Endothelial cell of umbilical vein (primary cell): ENCODE data around the gene CCDC81. TPM values are rescaled to one million over a fixed set of nuclear protein-coding genes. Genes with fewer than 3 reads are reported as not detected.

Source experiments
- BruUV-seq: library from RNA; stranded (reverse); fragments of 400-500 nt; replicated peaks from 2 replicates; lab custom pipeline; 2021; lab: Mats Ljungman, UMichigan
- CTCF ChIA-PET: fragments of 300-600, 350-600 bp; sonication (Branson Sonifier 250); formaldehyde crosslinking; loops from one replicate; lab custom pipeline; 2021; ENCODE audit warnings: antibody characterized with exemption, inconsistent platforms; lab: Charles Lee
- POLR2A ChIA-PET: fragments of 300-600, 350-600 bp; sonication (Branson Sonifier 250); formaldehyde crosslinking; loops from one replicate; lab custom pipeline; 2021; ENCODE audit warnings: antibody characterized with exemption, inconsistent platforms; lab: Charles Lee
- DNase-seq: peaks from one replicate; pipeline ENCODE4 v3.0.0-alpha.2; 2011; ENCODE audit warnings: low read depth, low spot score
- FAIRE-seq: peaks from 2 replicates; lab custom pipeline; 2011; peaks lifted over from hg19 to GRCh38; lab: Jason Lieb, UNC
- H2AFZ ChIP-seq: 2 replicates; pipeline ENCODE4 v1.6.0; 2012; ENCODE audit warnings: low read depth, low read length, control low read depth, inconsistent platforms
- H3K27ac ChIP-seq: 2 replicates; pipeline ENCODE4 v1.5.1; 2011; ENCODE audit warnings: low read depth, mild to moderate bottlenecking, control low read depth, low read length, moderate library complexity; ENCODE audit not compliant: insufficient read depth
- H3K27me3 ChIP-seq, 2 experiments: 2 replicates each; pipeline versions ENCODE4 v1.6.0 to v1.6.1; 2011; ENCODE audit warnings: low read length in 2 of 2, mixed read lengths in 1 of 2; ENCODE audit not compliant: control insufficient read depth in 2 of 2, insufficient read depth in 2 of 2
- H3K36me3 ChIP-seq, 2 experiments: 2 replicates in 1 of 2; 3 replicates in 1 of 2; pipeline ENCODE4 v1.5.1; 2011; ENCODE audit warnings: low read length in 2 of 2, mild to moderate bottlenecking in 1 of 2, moderate library complexity in 1 of 2; ENCODE audit not compliant: control insufficient read depth in 2 of 2, insufficient read depth in 2 of 2; ENCODE audit errors: extremely low read depth in 1 of 2
- H3K4me1 ChIP-seq: 3 replicates; pipeline ENCODE4 v1.5.1; 2011; ENCODE audit warnings: mild to moderate bottlenecking, low read length; ENCODE audit not compliant: control insufficient read depth, insufficient read depth; ENCODE audit errors: extremely low read depth
- H3K4me2 ChIP-seq: 2 replicates; pipeline ENCODE4 v1.6.1; 2011; ENCODE audit warnings: low read length, control low read depth, mixed read lengths; ENCODE audit not compliant: insufficient read depth
- H3K4me3 ChIP-seq, 3 experiments: fragments of 200-600 bp in 1 of 3; sonication (generic), shearing (Covaris generic) in 1 of 3; replicated peaks in 1 of 3; 2 replicates each; pipeline ENCODE4 v1.5.1; 2011 to 2016; ENCODE audit warnings: control low read depth in 3 of 3, low read length in 3 of 3, mild to moderate bottlenecking in 2 of 3, inconsistent platforms in 1 of 3, low read depth in 1 of 3, moderate library complexity in 1 of 3; ENCODE audit not compliant: insufficient read depth in 1 of 3
- H3K79me2 ChIP-seq: 2 replicates; pipeline ENCODE4 v1.6.0; 2012; ENCODE audit warnings: low read length, inconsistent platforms; ENCODE audit not compliant: control insufficient read depth, insufficient read depth
- H3K9ac ChIP-seq: replicated peaks from 2 replicates; pipeline ENCODE3; 2011; ENCODE audit warnings: low read length, control low read depth; ENCODE audit not compliant: insufficient read depth; ENCODE audit errors: extremely low read depth
- H3K9me1 ChIP-seq: replicated peaks from 3 replicates; pipeline ENCODE4 v1.6.0; 2011; ENCODE audit warnings: mild to moderate bottlenecking, low read length; ENCODE audit not compliant: control insufficient read depth, insufficient read depth; ENCODE audit errors: extremely low read depth
- H3K9me3 ChIP-seq: replicated peaks from 2 replicates; pipeline ENCODE4 v1.5.1; 2012; ENCODE audit warnings: low read length, inconsistent platforms; ENCODE audit not compliant: control insufficient read depth, insufficient read depth
- H4K20me1 ChIP-seq: replicated peaks from 2 replicates; pipeline ENCODE3; 2011; ENCODE audit warnings: mild to moderate bottlenecking, low read length; ENCODE audit not compliant: control insufficient read depth, insufficient read depth; ENCODE audit errors: extremely low read depth
- CTCF ChIP-seq, 2 donors: IDR thresholded peaks; 1 replicate in 1 of 2; 2 replicates in 1 of 2; pipeline ENCODE4 v1.5.1; 2011; ENCODE audit warnings: low read length in 2 of 2, mild to moderate bottlenecking in 2 of 2, moderate library complexity in 2 of 2, control low read depth in 1 of 2, inconsistent platforms in 1 of 2, low read depth in 1 of 2; ENCODE audit not compliant: insufficient read depth in 1 of 2; ENCODE audit errors: extremely low read depth in 1 of 2
- EZH2 ChIP-seq: IDR thresholded peaks from 2 replicates; pipeline ENCODE4 v1.6.1; 2012; ENCODE audit warnings: borderline replicate concordance, low read depth, mild to moderate bottlenecking, moderate library complexity, low read length, inconsistent platforms; ENCODE audit not compliant: severe bottlenecking
- FOS ChIP-seq: IDR thresholded peaks from 2 replicates; pipeline ENCODE4 v1.6.1; 2011; ENCODE audit warnings: mild to moderate bottlenecking, low read length, moderate library complexity, borderline replicate concordance; ENCODE audit not compliant: insufficient read depth
- GATA2 ChIP-seq: IDR thresholded peaks from 2 replicates; pipeline ENCODE4 v1.7.0; 2011; ENCODE audit warnings: low read depth, mild to moderate bottlenecking, moderate library complexity, mixed read lengths, low read length; ENCODE audit not compliant: insufficient read length, insufficient read depth
- JUN ChIP-seq: IDR thresholded peaks from 2 replicates; pipeline ENCODE4 v1.6.1; 2011; ENCODE audit warnings: borderline replicate concordance, low read depth; ENCODE audit not compliant: insufficient read length, insufficient read depth
- MAX ChIP-seq: IDR thresholded peaks from 2 replicates; pipeline ENCODE4 v1.6.1; 2011; ENCODE audit not compliant: insufficient read depth, insufficient read length
- MYC ChIP-seq: IDR thresholded peaks from one replicate; pipeline ENCODE4 v1.6.1; 2011; ENCODE audit warnings: mild to moderate bottlenecking, low read depth, low read length
- POLR2A ChIP-seq: IDR thresholded peaks from 2 replicates; pipeline ENCODE4 v1.6.1; 2012; ENCODE audit warnings: low read depth, mild to moderate bottlenecking, control low read depth, low read length
- POLR2AphosphoS5 ChIP-seq: IDR thresholded peaks from 2 replicates; pipeline ENCODE4 v1.6.1; 2012; ENCODE audit warnings: low read depth, mild to moderate bottlenecking, control low read depth, low read length, moderate library complexity; ENCODE audit not compliant: insufficient read depth
- dilution Hi-C: fragments of 300-500 bp; cut with MboI; formaldehyde crosslinking; loops from one replicate; pipeline ENCODE4 v1.15.0; 2019; ENCODE audit warnings: low sequenced_read_pairs; ENCODE audit not compliant: extremely low pct_ligation_motif_present
- intact Hi-C: fragments of 100-400 bp; cut with micrococcal nuclease; formaldehyde crosslinking; loops from one replicate; pipeline ENCODE4 v1.10.0; 2022
- polyA plus RNA-seq, 4 experiments: library from polyadenylated mRNA; depleted of rRNA in 3 of 4; stranded (reverse) in 3 of 4; unstranded in 1 of 4; fragments of >200 nt; gene quantifications; 2 replicates each; pipeline versions ENCODE4 v1.2.1 to v1.2.3, GENCODE V29; 2011 to 2012; ENCODE audit warnings: missing spikeins in 1 of 4
- total RNA-seq: library from RNA; stranded (reverse); gene quantifications from 2 replicates; pipeline ENCODE4 v1.2.3, GENCODE V29; 2021

Gene CCDC81
- total and polyA plus RNA-seq, 2 donors (not counting 3 experiments of a cell fraction or from before 2014, with no cell fraction given): 0.57 to 1.1 TPM

GRCh38 chr11:86358720-86359119, 16.0 kb upstream of the CCDC81 start:
- Histone ChIP-seq H3K9me1 (no peaks in the 10 kb centered on the region), H3K79me2 (no peaks in the 10 kb centered on the region), H3K4me3 (no peak overlapping the region), H3K4me2 (no peak overlapping the region), H2AFZ (no peak overlapping the region), H4K20me1 (no peaks in the 10 kb centered on the region), H3K4me1 (peaks cover 7% of the 10 kb centered on the region), H3K27ac (no peak overlapping the region), H3K9ac (no peak overlapping the region), H3K27me3 (no peaks in the 10 kb centered on the region), H3K36me3 (no peaks in the 10 kb centered on the region), H3K9me3 (no peaks in the 10 kb centered on the region)
- dilution Hi-C loops: no loop called here
- DNase-seq: no peak
- TF ChIP-seq JUN: no peak
- TF ChIP-seq POLR2AphosphoS5: no peak
- TF ChIP-seq MAX: no peak
- TF ChIP-seq MYC: no peak
- TF ChIP-seq GATA2: no peak
- no peak for TF ChIP-seq CTCF (IDR thresholded peaks at IDR 0.05; ENCODE audit: extremely low read depth in 1 of 2, insufficient read depth in 1 of 2, low read depth in 1 of 2, low read length in 2 of 2)
- TF ChIP-seq FOS: no peak
- no peak for TF ChIP-seq POLR2A
- no peak for TF ChIP-seq EZH2
- intact Hi-C loops: no loop called here
- FAIRE-seq: no peak
- ChIA-PET CTCF (interaction anchor here (0.9 to 4.9 kb wide), 5 partner anchors 13 to 504 kb away, joined by 3 to 97 read pairs (median 14); partner anchors contain the start of gene CCDC83), POLR2A (no interaction called here)
- BruUV-seq: no TSS peak
